Fibroblast of lung (primary cell): ENCODE results near the gene FGFBP1. TPM values are rescaled to one million over a fixed set of nuclear protein-coding genes. Genes with fewer than 3 reads are reported as not detected.
"Not testable (repeated sequence)": the region's sequence is repeated elsewhere in the genome, so short reads cannot be mapped to it uniquely, and the experiment has no call there.

ENCODE experiments used
- DNase-seq, 2 donors: peaks; one replicate each; pipeline versions ENCODE4 v3.0.0 to v3.0.0-alpha.2; 2010; ENCODE audit warnings: low read depth in 2 of 2
- H2AFZ ChIP-seq: 2 replicates; pipeline ENCODE4 v1.5.1; 2012; ENCODE audit warnings: low read length, control low read depth, inconsistent platforms
- H3K27ac ChIP-seq: 2 replicates; pipeline ENCODE4 v1.5.1; 2011; ENCODE audit warnings: low read length, control low read depth; ENCODE audit not compliant: insufficient read depth
- H3K27me3 ChIP-seq: 2 replicates; pipeline ENCODE4 v1.5.1; 2011; ENCODE audit warnings: mild to moderate bottlenecking, low read length; ENCODE audit not compliant: control insufficient read depth, insufficient read depth
- H3K36me3 ChIP-seq: 2 replicates; pipeline ENCODE4 v1.5.1; 2011; ENCODE audit warnings: low read length; ENCODE audit not compliant: control insufficient read depth, insufficient read depth
- H3K4me1 ChIP-seq: 2 replicates; pipeline ENCODE4 v1.5.1; 2011; ENCODE audit warnings: low read length; ENCODE audit not compliant: control insufficient read depth, insufficient read depth; ENCODE audit errors: extremely low read depth
- H3K4me2 ChIP-seq: 2 replicates; pipeline ENCODE4 v1.5.1; 2011; ENCODE audit warnings: low read length, control low read depth; ENCODE audit not compliant: insufficient read depth; ENCODE audit errors: extremely low read depth
- H3K4me3 ChIP-seq, 4 experiments: fragments of 200-600 bp in 1 of 4; sonication (generic) in 1 of 4; replicated peaks in 1 of 4; 2 replicates each; pipeline ENCODE4 v1.5.1; 2011 to 2016; ENCODE audit warnings: low read length in 4 of 4, low read depth in 3 of 4, mild to moderate bottlenecking in 3 of 4, control low read depth in 2 of 4, inconsistent platforms in 1 of 4, mixed read lengths in 1 of 4; ENCODE audit not compliant: insufficient read depth in 1 of 4; ENCODE audit errors: control extremely low read depth in 1 of 4
- H3K79me2 ChIP-seq: 2 replicates; pipeline ENCODE4 v1.5.1; 2012; ENCODE audit warnings: mild to moderate bottlenecking, low read length, inconsistent platforms; ENCODE audit not compliant: control insufficient read depth, insufficient read depth
- H3K9ac ChIP-seq: 2 replicates; pipeline ENCODE4 v1.5.1; 2011; ENCODE audit warnings: mild to moderate bottlenecking, low read length, control low read depth; ENCODE audit not compliant: insufficient read depth
- H3K9me3 ChIP-seq: 2 replicates; pipeline ENCODE4 v1.5.1; 2012; ENCODE audit warnings: low read depth, low read length; ENCODE audit not compliant: control insufficient read depth, insufficient read depth
- H4K20me1 ChIP-seq: 2 replicates; pipeline ENCODE4 v1.5.1; 2011; ENCODE audit warnings: low read length; ENCODE audit not compliant: control insufficient read depth, insufficient read depth; ENCODE audit errors: extremely low read depth
- EZH2 ChIP-seq: IDR thresholded peaks from 2 replicates; pipeline ENCODE4 v1.5.1; 2012; ENCODE audit warnings: low read length, control low read depth, mild to moderate bottlenecking; ENCODE audit errors: missing control alignments
- polyA plus RNA-seq, 2 donors: library from polyadenylated mRNA; depleted of rRNA in 1 of 2; stranded (reverse) in 1 of 2; unstranded in 1 of 2; fragments of >200 nt; gene quantifications; 2 replicates each; pipeline ENCODE4 v1.2.1, GENCODE V29; 2011 to 2012; ENCODE audit warnings: missing spikeins in 1 of 2
- total RNA-seq: library from RNA; depleted of rRNA; stranded (reverse); fragments of >200 nt; gene quantifications from 2 replicates; pipeline ENCODE4 v1.2.1, GENCODE V29; 2014
- TF ChIP-seq, protein P1 (sequence below), 2 donors: IDR thresholded peaks in 1 of 2; conservative IDR thresholded peaks in 1 of 2; 1 replicate in 1 of 2; 2 replicates in 1 of 2; pipeline ENCODE4 v1.5.1; 2011 to 2012; ENCODE audit warnings: low read length in 2 of 2, control low read depth in 1 of 2, inconsistent platforms in 1 of 2, low read depth in 1 of 2, mild to moderate bottlenecking in 1 of 2

The FGFBP1 gene
- total and polyA plus RNA-seq, 2 donors (not counting 1 experiment from before 2014, with no cell fraction given), result not detected

DNA sequence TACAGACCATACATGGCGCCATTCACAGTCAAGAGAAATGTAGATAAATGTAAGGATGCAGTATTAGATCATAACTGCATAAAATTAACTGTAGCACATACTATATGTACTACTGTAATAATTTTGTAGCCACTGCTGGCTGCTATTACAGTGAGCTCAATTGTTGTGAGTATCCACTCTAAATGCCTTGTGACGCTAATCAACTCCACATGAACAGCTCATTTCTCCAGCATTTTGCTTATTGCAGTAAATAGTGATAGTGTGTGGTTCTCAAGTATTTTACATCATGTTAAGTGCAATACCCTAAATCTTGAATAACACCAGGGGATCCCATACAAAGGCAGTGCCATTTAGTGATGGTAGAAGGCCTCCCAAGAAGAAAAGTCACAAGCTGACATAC lies 21.2 kb downstream of the FGFBP1 start:
- no peak overlapping the region for H3K4me3 ChIP-seq

DNA sequence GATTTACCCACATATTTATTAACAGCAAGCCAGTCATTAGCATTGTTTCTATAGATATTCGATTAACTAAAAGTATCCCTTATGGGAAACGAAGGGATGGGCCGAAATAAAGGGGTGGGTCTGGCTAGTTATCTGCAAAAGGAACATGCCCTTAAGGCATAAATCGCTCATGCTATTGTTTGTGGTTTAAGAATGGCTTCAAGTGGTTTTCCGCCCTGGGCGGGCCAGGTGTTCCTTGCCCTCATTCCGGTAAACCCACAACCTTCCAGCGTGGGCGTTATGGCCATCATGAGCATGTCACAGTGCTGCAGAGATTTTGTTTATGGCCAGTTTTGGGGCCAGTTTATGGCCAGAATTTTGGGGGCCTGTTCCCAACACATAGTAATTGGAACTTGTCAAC lies 22.2 kb downstream of the FGFBP1 start:
- not testable (repeated sequence) for H3K4me3 ChIP-seq, H3K27me3 ChIP-seq, H3K4me2 ChIP-seq, H3K36me3 ChIP-seq, H4K20me1 ChIP-seq, H3K27ac ChIP-seq, H3K9me3 ChIP-seq, H3K9ac ChIP-seq, H3K79me2 ChIP-seq, DNase-seq, H2AFZ ChIP-seq
- H3K4me1 ChIP-seq, result peaks cover 16% of the 10 kb centered on the region

More for the DNA sequence above, 21.2 kb downstream of the FGFBP1 start:
- Histone ChIP-seq H3K9me3 (no peaks in the 10 kb centered on the region), H3K27me3 (no peaks in the 10 kb centered on the region), H2AFZ (no peak overlapping the region), H3K9ac (no peak overlapping the region), H3K27ac (no peak overlapping the region), H3K4me2 (no peak overlapping the region), H4K20me1 (no peaks in the 10 kb centered on the region), H3K36me3 (no peaks in the 10 kb centered on the region), H3K4me1 (peaks cover 21% of the 10 kb centered on the region), H3K79me2 (no peaks in the 10 kb centered on the region)
- TF ChIP-seq EZH2, result no peak
- TF ChIP-seq, protein P1, sequence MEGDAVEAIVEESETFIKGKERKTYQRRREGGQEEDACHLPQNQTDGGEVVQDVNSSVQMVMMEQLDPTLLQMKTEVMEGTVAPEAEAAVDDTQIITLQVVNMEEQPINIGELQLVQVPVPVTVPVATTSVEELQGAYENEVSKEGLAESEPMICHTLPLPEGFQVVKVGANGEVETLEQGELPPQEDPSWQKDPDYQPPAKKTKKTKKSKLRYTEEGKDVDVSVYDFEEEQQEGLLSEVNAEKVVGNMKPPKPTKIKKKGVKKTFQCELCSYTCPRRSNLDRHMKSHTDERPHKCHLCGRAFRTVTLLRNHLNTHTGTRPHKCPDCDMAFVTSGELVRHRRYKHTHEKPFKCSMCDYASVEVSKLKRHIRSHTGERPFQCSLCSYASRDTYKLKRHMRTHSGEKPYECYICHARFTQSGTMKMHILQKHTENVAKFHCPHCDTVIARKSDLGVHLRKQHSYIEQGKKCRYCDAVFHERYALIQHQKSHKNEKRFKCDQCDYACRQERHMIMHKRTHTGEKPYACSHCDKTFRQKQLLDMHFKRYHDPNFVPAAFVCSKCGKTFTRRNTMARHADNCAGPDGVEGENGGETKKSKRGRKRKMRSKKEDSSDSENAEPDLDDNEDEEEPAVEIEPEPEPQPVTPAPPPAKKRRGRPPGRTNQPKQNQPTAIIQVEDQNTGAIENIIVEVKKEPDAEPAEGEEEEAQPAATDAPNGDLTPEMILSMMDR (conservative IDR thresholded peaks at IDR 0.05 in 1 of 2, IDR thresholded peaks at IDR 0.05 in 1 of 2; ENCODE audit: low read depth in 1 of 2, low read length in 2 of 2), result no peak
- peak in 1 of 2 donors; percentile 68 for DNase-seq

DNA sequence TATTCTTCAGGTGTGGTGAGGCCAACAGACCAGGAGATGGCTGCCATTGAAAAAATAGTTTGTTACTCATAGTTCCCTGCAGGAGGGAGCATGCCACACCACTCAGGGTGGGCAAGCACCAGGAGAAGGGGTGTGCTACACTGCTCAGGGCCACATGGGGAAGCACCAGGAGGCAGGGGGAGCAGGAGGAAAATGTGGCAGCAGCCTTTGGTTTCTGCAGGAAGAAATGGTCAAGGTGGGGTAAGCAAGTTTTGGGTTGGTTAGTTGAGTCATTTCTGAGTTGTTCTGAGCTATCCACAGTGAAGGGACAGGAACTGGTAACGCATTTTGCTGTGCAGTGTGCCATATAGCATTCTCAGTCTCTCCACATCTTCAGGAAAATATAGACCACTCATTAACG lies 23.8 kb downstream of the FGFBP1 start:
- no peak overlapping the region for H3K4me3 ChIP-seq
- no peak for DNase-seq
- no peaks in the 10 kb centered on the region for H3K36me3 ChIP-seq
- no peaks in the 10 kb centered on the region for H3K9me3 ChIP-seq
- no peak overlapping the region for H3K27ac ChIP-seq
- H3K4me2 ChIP-seq, result no peak overlapping the region
- no peaks in the 10 kb centered on the region for H4K20me1 ChIP-seq
- no peaks in the 10 kb centered on the region for H3K79me2 ChIP-seq
- no peak overlapping the region for H2AFZ ChIP-seq
- H3K4me1 ChIP-seq, result peaks cover 5% of the 10 kb centered on the region
- no peak for TF ChIP-seq EZH2
- no peaks in the 10 kb centered on the region for H3K27me3 ChIP-seq
- no peak overlapping the region for H3K9ac ChIP-seq

DNA sequence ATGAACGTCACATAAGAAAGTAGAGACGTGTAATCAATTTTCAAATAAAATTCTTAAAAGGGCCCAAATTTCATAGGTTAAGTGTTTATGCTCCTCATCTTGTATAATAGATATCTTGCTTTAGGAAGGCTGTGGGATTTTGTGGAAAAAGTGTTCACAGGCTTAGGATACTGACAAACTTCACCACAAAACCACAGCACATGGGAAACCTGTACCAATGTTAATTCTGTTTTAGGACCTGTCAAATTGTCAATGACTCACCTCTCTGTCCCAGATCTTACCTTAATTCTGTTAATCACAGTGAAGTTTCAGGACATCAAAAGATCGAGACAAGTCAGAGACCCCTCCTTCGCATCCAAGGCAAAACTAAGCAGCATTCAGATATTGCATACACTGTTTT lies 24.2 kb downstream of the FGFBP1 start:
- no peak overlapping the region for H3K9ac ChIP-seq
- H3K79me2 ChIP-seq, result no peaks in the 10 kb centered on the region
- no peak overlapping the region for H2AFZ ChIP-seq
- H3K4me1 ChIP-seq, result peaks cover 5% of the 10 kb centered on the region
- DNase-seq, result peak in 1 of 2 donors; percentile 90
- no peaks in the 10 kb centered on the region for H4K20me1 ChIP-seq
- TF ChIP-seq, protein P1 (conservative IDR thresholded peaks at IDR 0.05 in 1 of 2, IDR thresholded peaks at IDR 0.05 in 1 of 2; ENCODE audit: low read depth in 1 of 2, low read length in 2 of 2), result no peak
- no peak for TF ChIP-seq EZH2
- no peak overlapping the region for H3K4me3 ChIP-seq
- H3K36me3 ChIP-seq, result no peaks in the 10 kb centered on the region
- H3K4me2 ChIP-seq, result no peak overlapping the region
- H3K27me3 ChIP-seq, result no peaks in the 10 kb centered on the region
- no peaks in the 10 kb centered on the region for H3K9me3 ChIP-seq
- no peak overlapping the region for H3K27ac ChIP-seq
